Umbilical cord (tissue), 2 donors: ENCODE data around the gene OR56A1. TPM values are rescaled to one million over a fixed set of nuclear protein-coding genes. Genes with fewer than 3 reads are reported as not detected.
"Not testable (repeated sequence)": the region's sequence is repeated elsewhere in the genome, so short reads cannot be mapped to it uniquely, and the experiment has no call there.

Source experiments
- DNase-seq: peaks from one replicate; pipeline ENCODE4 v3.0.0-alpha.2; 2015; ENCODE audit warnings: low spot score
- total RNA-seq: library from RNA; depleted of rRNA; stranded (reverse); fragments of >200 nt; gene quantifications from one replicate; pipeline ENCODE4 v1.2.3, GENCODE V29; 2014; ENCODE audit warnings: low replicate concordance; ENCODE audit not compliant: insufficient read depth

The OR56A1 gene, protein sequence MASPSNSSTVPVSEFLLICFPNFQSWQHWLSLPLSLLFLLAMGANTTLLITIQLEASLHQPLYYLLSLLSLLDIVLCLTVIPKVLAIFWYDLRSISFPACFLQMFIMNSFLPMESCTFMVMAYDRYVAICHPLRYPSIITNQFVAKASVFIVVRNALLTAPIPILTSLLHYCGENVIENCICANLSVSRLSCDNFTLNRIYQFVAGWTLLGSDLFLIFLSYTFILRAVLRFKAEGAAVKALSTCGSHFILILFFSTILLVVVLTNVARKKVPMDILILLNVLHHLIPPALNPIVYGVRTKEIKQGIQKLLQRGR
- 2.2 TPM for total RNA-seq

DNA sequence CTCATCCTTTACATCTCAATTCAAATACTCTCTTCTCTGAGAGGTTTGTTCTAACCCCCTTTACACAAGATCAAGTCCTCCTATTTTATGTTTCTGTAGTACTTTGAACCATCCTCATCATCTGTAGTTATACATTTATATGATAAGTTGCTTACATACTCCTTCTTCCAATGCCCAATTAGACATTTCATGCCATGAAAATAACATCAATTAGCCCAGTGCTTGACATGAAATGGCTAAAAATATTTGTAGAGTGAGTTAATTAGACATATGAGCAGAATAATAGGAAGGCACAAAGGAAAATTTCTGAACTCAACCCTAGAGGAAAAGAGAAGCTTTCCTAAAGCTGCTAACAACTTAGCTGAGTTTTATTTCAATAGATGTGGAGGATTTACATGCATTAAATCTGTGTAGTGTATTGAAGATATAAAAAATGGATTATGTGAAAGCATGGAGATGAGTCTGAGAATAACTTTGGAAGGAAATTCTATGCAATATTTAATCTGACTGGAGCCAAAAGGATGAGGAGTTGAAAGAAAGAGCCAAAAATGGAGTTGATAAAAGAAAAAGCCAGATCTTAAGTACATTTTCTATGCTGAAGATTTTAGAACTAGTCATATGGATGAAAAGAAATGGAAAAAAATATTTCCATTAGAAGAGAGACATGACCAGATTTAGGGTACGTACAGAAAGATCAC lies at the start of gene OR56A1:
OR56A1 (minus strand) TSS at position 51 of the 698 bp plus-strand sequence. CDS start 3,066 bp downstream, outside the sequence.
- DNase-seq: no peak

DNA sequence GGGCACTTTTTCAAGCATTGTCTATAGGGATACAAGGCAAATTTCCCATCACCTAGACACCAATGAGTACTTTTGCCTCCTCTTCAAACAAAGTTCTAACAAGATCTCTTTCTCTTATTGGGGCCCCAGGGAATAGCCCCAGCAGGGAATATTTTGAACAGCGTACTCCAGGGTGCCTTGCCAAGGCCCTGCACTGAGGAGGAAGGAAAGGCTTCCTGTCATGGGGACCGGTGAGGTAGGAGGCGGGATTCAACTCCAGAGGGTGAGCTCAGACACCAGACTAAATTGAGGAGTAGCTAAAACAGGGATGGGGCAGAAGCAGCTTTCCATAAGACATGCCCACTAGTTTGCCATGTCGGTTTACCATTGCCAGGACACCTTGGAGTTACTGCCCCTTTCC lies 48.9 kb upstream of the OR56A1 start:
- no peak for DNase-seq

- no peak for DNase-seq
Measured at GRCh38 chr11:6077723-6078122, 47.2 kb upstream of the OR56A1 start.

DNA sequence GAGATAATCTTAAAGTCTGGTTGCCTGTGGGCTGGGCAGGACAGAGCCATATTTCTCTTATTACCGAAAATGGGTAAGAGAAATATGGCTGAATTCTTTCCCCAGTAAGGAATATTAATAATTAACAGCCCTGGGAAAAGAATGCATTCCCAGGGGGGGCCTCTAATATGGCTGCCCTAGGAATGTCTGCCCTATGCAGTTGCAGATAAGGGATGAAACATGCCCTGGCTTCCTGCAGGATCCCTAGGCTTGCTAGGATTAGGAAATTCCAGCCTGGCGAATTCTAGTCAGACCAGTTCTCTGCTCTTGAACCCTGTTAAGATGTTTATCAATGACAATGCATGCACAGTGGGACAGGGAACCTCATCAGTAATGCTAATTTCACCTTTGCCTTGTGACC lies 45.9 kb upstream of the OR56A1 start:
- DNase-seq: not testable (repeated sequence)

DNA sequence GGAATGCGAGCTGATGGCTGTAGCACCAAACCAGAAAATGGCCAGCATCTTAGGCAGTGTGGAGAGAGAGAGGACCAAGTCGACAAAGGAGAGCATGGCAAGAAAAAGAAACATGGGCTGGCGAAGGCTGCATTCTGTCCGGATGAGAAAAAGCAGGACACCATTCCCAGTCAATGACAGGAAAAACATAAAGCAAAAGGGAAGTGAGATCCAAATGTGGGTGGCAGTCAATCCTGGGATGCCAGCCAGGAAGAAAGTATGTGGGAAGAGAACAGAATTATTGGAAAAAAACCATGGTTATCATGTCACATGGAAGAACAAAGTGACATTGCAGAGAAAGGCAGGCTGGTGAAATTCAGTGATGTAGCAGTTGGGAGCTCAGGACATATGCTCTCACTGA lies 36.9 kb upstream of the OR56A1 start:
- no peak for DNase-seq

DNA sequence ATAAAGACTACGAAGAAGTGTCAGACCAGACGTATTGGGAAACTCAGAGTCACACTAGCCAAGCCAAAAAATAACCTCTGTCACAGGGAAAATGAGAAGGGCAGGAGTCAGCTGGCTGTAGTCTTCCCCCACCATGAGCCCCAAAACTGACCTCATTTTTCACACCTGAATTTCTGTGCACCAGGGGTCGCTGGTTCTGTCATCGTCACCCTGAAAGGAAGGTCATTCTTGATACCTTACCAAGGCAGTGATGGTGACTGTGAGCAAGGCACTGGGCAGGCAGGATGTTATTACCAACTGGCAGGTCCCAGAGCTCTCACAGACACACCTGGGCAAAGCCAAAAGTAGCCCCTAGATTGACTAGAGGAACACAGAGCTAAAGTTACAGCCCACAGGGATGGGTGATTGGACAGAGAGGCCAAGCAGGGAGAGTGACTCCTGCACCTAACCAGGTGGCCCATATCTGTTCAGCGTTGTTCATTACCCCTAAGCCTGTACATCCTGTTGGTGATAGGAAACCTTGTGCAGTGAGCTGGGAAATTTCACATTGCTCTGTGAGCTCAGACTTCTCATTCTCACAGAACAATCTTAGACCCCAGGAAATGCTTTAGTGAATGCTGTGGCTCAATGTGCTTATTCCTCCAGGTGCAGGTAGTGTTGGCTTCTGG lies 32.3 kb upstream of the OR56A1 start:
- DNase-seq: no peak

- no peak for DNase-seq
Measured at GRCh38 chr11:6061475-6061874, 30.9 kb upstream of the OR56A1 start.

- no peak for DNase-seq
Measured at GRCh38 chr11:6057452-6057851, 26.9 kb upstream of the OR56A1 start.

- DNase-seq: no peak
Measured at GRCh38 chr11:6055569-6055968, 25.0 kb upstream of the OR56A1 start.

GRCh38 chr11:6052374-6052773 lies 21.8 kb upstream of the OR56A1 start:
- no peak for DNase-seq

- no peak for DNase-seq
Measured at GRCh38 chr11:6040874-6041273, 10.3 kb upstream of the OR56A1 start.

DNA sequence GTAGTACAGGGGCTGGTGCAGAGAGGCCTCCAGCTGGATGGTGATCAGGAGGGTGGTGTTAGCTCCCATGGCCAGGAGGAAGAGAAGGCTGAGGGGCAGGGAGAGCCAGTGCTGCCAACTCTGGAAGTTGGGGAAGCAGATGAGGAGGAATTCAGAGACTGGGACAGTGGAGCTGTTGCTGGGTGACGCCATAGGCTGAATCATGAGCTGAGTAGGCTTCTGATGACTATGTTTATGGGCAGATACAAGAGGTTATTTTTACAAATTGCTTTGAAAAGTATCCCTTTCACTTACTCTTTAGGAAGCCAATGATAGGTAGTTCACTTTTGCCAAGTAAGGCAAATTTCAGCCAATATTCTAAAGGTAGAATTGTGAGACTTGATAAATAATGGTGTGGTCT lies 3.1 kb downstream of the OR56A1 start:
- no peak for DNase-seq

GRCh38 chr11:6025056-6025455 lies 5.5 kb downstream of the OR56A1 start:
- DNase-seq: no peak

DNA sequence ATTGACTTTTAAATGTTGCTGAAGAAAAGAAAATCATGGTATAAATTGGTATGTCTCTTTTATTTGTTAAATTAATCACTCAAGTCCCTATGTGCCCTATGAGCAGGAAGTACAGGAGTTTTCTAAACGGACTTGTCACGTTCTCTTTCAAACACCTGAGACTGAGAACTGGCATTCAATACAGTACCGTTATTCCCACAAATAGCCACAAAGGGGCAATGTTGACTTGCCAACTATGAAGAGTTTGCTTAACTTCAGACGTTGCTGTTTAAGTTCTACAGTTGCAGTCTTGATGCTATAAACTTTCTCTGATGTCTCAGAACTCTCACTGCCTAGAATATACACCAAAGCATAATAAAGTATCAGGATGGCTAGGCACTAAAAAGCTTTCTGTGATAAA lies 7.6 kb downstream of the OR56A1 start:
- DNase-seq: peak; percentile 70

- no peak for DNase-seq
Measured at GRCh38 chr11:6013042-6013441, 17.5 kb downstream of the OR56A1 start.

DNA sequence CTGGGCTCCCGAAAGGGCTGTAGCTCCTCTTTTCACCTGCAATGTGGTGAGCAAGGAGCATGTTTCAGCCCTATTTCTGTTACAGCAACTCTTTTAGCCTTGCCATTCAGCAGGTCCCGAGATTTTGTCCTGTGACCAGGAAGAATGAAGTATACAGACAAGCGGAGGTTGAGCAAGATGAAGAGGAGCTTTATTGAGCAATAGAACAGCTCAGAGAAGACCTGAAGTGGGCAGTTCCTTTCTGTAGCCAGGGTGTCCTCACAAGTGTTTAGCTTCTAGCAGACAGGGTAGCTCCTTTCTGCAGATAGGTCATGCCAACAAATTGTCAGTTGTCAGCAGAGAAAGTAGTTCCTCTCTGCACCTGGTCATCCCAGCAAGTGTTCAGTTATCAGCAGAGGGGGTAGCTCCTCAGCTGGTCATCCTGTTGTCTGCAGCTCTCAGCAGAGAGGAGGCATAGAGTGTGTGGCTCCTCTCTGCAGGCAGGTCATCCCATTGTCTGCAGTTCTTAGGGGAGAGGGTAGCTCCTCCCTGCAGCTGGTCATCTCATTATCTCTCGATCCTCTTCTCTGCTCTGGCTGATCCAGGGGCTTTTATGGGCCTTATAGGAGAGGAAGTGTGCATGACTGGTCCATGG lies 18.4 kb downstream of the OR56A1 start:
- DNase-seq: no peak

DNA sequence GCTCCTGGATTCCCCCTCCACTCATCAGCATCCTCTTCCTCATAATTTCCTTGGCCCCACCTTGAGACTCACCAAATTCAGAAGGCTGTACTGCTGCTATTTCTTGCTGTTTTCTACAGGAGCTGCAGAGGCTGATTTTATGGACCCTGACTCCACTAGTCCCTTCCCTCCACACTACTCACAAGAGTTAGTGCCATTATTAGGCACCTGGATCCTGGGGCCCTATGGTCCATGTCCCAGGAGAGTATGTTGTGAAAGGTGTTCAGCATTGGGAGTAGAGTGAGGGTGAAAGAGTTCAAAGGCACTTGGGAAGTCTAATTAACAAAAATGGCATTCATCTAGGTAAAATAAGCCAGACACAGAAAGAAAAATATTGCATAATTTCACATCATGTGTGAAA lies 23.7 kb downstream of the OR56A1 start, which contains the start of gene OR56A4:
OR56A4 (minus strand) TSS at position 101 of the 400 bp plus-strand sequence. CDS start 3,954 bp downstream, outside the sequence.
- no peak for DNase-seq

- no peak for DNase-seq
Measured at GRCh38 chr11:6006395-6006794, 24.2 kb downstream of the OR56A1 start.

- DNase-seq: no peak
Measured at GRCh38 chr11:6002202-6002699, 28.3 kb downstream of the OR56A1 start.

DNA sequence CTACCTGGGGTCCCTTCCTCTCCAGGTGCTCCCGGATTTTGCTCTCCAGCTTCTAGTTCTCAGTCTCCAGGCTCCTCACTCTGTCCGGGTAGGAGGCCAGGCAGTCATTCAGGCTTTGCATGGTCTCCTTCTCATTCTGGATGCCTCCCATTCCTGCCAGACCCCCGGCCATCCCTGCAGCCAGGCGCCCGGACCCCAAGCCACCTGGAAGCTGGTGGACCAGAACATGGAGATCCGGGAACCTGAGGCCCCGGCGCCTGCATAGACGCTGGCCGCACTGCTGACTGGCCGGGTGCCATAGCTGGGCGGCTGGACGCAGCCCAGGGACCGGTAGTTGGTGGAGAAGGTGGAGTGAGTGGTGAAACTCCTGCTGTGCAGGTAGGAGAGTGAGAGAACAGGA lies 35.8 kb downstream of the OR56A1 start:
- no peak for DNase-seq

GRCh38 chr11:5992604-5993251 lies 37.8 kb downstream of the OR56A1 start:
- DNase-seq: no peak
